Calu3 (cell line): ENCODE results near the gene RGS3. TPM values are rescaled to one million over a fixed set of nuclear protein-coding genes. Genes with fewer than 3 reads are reported as not detected.

Source experiments
- BruUV-seq: library from RNA; stranded (reverse); fragments of 400-500 nt; replicated peaks from 2 replicates; lab custom pipeline; 2021; lab: Mats Ljungman, UMichigan
- CTCF ChIA-PET: fragments of 300-600 bp; sonication (Branson Sonifier 250); formaldehyde crosslinking; loops from one replicate; lab custom pipeline; 2022; ENCODE audit warnings: antibody characterized with exemption; lab: Charles Lee
- DNase-seq: peaks from one replicate; pipeline ENCODE4 v3.0.0; 2022
- H3K27ac Mint-ChIP-seq: one replicate; pipeline ENCODE4 v1.8.0; 2022; ENCODE audit warnings: mixed read lengths; ENCODE audit not compliant: unreplicated experiment
- H3K27me3 Mint-ChIP-seq: one replicate; pipeline ENCODE4 v1.8.0; 2022; ENCODE audit warnings: mixed read lengths; ENCODE audit not compliant: unreplicated experiment
- H3K36me3 Mint-ChIP-seq: one replicate; pipeline ENCODE4 v1.8.0; 2022; ENCODE audit warnings: mild to moderate bottlenecking, moderate library complexity, mixed read lengths; ENCODE audit not compliant: insufficient read depth, unreplicated experiment
- H3K4me1 Mint-ChIP-seq: one replicate; pipeline ENCODE4 v1.8.0; 2022; ENCODE audit warnings: mild to moderate bottlenecking, low read depth, mixed read lengths; ENCODE audit not compliant: unreplicated experiment
- H3K4me3 Mint-ChIP-seq: one replicate; pipeline ENCODE4 v1.8.0; 2022; ENCODE audit warnings: mild to moderate bottlenecking, low read depth, moderate library complexity, mixed read lengths; ENCODE audit not compliant: unreplicated experiment
- H3K9me3 Mint-ChIP-seq: one replicate; pipeline ENCODE4 v1.8.0; 2022; ENCODE audit warnings: low read depth, mixed read lengths; ENCODE audit not compliant: unreplicated experiment
- intact Hi-C: fragments of 100-400 bp; cut with micrococcal nuclease; formaldehyde crosslinking; loops from one replicate; pipeline ENCODE4 v1.10.0; 2022; ENCODE audit not compliant: unreplicated experiment
- total RNA-seq: library from RNA; stranded (reverse); gene quantifications from 2 replicates; pipeline ENCODE4 v1.2.3, GENCODE V29; 2022
- TF ChIP-seq, protein P1 (sequence below): fragments of 200-600 bp; IDR thresholded peaks from one replicate; pipeline ENCODE4 v1.8.0; 2022; ENCODE audit warnings: antibody characterized with exemption; ENCODE audit not compliant: unreplicated experiment

RGS3 gene
- total RNA-seq, 1 experiment from 2014 or later = 61.8 TPM

DNA sequence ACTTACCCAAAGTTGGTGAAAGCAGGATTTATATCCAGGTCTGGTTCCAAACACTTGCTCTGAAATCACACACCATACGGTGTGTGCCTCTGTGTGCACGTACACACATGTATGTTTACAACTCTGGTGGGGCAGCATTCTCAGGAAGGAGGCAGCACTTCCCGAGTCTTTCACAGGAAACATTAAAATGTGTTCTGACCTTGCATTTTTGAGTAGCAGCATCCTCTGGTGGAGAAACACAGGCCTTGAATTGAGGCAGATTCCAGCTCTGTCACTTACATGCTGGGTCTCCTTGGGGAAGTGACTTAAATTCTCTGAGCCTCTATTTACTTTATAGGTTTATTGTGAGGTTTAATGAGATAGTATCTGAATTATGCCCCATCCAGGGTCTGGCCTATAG is 126.4 kb downstream of the RGS3 start:
- CTCF ChIA-PET = interaction anchor here (2.8 kb wide), 1 partner anchor 144 kb away, joined by 15 read pairs; no protein-coding TSS in a partner anchor

DNA sequence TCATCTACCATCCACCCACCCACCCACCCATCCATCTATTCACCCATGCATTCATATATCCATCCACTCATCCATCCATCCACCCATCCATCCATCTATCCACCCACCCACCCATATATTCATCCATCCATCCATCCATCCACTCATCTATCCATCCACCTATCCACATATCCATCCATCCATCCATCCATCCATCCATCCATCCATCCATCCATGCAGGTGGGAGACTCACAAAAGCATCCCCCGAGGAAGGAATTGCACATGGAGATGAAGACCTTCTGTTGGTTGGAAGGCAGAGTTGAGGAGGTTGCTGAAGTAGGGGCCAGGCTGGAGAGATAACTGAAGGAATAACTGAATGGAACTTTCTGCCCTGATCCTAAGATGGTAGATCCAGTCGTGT is 126.9 kb downstream of the RGS3 start:
- TF ChIP-seq, protein P1, sequence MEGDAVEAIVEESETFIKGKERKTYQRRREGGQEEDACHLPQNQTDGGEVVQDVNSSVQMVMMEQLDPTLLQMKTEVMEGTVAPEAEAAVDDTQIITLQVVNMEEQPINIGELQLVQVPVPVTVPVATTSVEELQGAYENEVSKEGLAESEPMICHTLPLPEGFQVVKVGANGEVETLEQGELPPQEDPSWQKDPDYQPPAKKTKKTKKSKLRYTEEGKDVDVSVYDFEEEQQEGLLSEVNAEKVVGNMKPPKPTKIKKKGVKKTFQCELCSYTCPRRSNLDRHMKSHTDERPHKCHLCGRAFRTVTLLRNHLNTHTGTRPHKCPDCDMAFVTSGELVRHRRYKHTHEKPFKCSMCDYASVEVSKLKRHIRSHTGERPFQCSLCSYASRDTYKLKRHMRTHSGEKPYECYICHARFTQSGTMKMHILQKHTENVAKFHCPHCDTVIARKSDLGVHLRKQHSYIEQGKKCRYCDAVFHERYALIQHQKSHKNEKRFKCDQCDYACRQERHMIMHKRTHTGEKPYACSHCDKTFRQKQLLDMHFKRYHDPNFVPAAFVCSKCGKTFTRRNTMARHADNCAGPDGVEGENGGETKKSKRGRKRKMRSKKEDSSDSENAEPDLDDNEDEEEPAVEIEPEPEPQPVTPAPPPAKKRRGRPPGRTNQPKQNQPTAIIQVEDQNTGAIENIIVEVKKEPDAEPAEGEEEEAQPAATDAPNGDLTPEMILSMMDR = no peak
- BruUV-seq = no TSS peak
- Mint-ChIP-seq H3K9me3 (no peaks in the 10 kb centered on the region), H3K4me3 (no peak overlapping the region), H3K36me3 (peaks cover 33% of the 10 kb centered on the region), H3K27me3 (no peaks in the 10 kb centered on the region), H3K27ac (no peak overlapping the region), H3K4me1 (no peaks in the 10 kb centered on the region)
- DNase-seq = no peak
- CTCF ChIA-PET = interaction anchor here (2.8 kb wide), 1 partner anchor 144 kb away, joined by 15 read pairs; no protein-coding TSS in a partner anchor
- intact Hi-C loops = loop anchor here (2.0 kb wide), 1 partner anchor 144 kb away; no protein-coding TSS in a partner anchor

More for the DNA sequence above, 126.4 kb downstream of the RGS3 start:
- H3K4me3 Mint-ChIP-seq = no peak overlapping the region
- BruUV-seq = no TSS peak
- no peaks in the 10 kb centered on the region for H3K9me3 Mint-ChIP-seq
- DNase-seq = no peak
- intact Hi-C loops = loop anchor here (2.0 to 10.0 kb wide), 2 partner anchors 143 to 315 kb away; partner anchors contain the start of genes CDC26 and PRPF4
- TF ChIP-seq, protein P1 = no peak
- peaks cover 28% of the 10 kb centered on the region for H3K36me3 Mint-ChIP-seq
- H3K27ac Mint-ChIP-seq = no peak overlapping the region
- H3K4me1 Mint-ChIP-seq = no peaks in the 10 kb centered on the region
- no peaks in the 10 kb centered on the region for H3K27me3 Mint-ChIP-seq

DNA sequence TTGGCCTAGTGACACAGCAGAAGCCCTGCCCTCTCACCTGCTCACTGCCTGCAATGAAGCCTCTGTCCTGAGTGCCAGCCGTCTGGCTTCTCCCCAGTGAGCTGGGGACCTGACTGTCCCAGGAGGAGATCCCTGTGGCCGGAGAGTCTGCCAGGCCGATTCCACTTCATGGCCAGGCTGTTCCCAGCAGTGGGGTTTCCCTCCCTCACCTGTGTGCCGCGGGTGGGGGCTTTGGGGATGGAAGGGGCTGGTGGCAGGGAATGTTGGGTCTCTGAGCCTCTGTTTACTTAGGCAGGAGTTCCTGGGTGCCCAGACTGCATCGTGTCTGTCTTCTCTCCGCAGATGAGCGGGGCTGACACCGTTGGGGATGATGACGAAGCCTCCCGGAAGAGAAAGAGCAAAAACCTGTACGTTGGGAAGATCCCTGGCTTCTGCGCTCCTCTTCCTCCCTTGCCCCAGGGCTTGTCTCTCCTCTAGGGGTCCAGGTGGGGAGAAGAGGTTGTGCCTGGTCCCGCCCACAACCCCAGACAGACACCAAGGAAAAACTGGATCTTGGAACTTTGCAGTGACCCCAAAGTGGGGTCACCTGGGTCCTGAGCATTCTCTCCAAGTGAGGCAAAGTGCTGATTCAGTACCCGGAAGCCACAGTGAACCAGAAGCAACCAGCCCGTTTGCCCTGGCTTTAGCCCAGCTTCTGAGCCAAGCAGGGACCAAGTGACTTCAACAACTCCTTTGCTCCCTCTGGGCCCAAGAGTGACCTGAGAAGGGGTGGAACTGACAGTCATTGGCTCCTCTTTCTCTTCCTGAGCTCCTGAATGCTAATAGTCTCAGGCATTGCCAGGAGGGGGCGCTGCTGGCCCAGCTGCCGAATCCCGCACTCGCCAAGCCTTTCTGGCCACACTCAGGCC is 127.7 kb downstream of the RGS3 start:
- CTCF ChIA-PET = interaction anchor here (0.7 to 2.8 kb wide), 11 partner anchors 9 to 181 kb away, joined by 3 to 83 read pairs (median 5); partner anchors contain the start of genes C9orf43, POLE3 and RGS3
- Mint-ChIP-seq H3K4me1 (no peaks in the 10 kb centered on the region), H3K27ac (no peak overlapping the region), H3K27me3 (no peaks in the 10 kb centered on the region), H3K4me3 (no peak overlapping the region), H3K9me3 (no peaks in the 10 kb centered on the region), H3K36me3 (peaks cover 37% of the 10 kb centered on the region)
- DNase-seq = peak; percentile 75
- TF ChIP-seq, protein P1 = peak; percentile 81
- intact Hi-C loops = loop anchor here (1.0 to 2.0 kb wide), 2 partner anchors 64 to 144 kb away; no protein-coding TSS in a partner anchor
- no TSS peak for BruUV-seq

DNA sequence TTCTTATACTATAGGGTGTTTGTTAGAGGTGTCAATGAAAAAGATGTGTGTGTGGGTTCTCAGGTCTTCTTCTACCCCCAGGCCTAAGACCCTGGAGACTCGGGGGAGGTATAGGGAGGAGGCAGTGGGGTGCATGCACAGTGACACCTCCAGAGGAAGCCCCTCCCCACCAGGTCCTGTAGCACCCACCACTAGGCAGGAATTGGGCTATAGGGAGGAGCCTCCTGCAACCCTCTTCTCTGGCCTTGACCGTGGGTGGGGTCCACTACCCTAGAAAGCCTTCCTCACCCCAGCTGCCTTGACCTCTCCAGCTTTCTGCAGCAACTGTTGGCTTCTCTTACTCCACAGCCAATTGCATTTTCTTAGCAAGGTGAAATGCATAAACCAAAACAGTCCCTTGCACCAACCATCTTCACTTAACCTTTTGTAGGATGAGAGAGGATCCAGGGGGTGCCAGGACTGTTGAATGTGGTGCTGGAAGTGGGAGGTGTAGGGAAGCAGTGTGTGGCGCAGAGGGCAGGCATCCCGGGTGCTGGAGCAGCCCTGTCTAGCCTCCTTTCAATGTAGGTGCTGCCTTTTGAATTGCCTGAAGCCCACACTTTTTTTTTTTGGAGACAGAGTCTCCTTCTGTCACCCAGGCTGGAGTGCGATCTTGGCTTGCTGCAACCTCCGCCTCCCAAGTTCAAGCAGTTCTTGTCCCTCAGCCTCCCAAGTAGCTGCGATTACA is 128.5 kb downstream of the RGS3 start:
- no peaks in the 10 kb centered on the region for H3K9me3 Mint-ChIP-seq
- TF ChIP-seq, protein P1 = no peak
- H3K36me3 Mint-ChIP-seq = peaks cover 36% of the 10 kb centered on the region
- H3K27me3 Mint-ChIP-seq = no peaks in the 10 kb centered on the region
- intact Hi-C loops = loop anchor here (1.0 to 2.0 kb wide), 2 partner anchors 63 to 145 kb away; no protein-coding TSS in a partner anchor
- no peak overlapping the region for H3K4me3 Mint-ChIP-seq
- no peak for DNase-seq
- CTCF ChIA-PET = interaction anchor here (0.7 to 1.5 kb wide), 11 partner anchors 8 to 182 kb away, joined by 3 to 83 read pairs (median 4); partner anchors contain the start of genes C9orf43, POLE3 and RGS3
- H3K4me1 Mint-ChIP-seq = no peaks in the 10 kb centered on the region
- no TSS peak for BruUV-seq
- no peak overlapping the region for H3K27ac Mint-ChIP-seq
